Subcutaneous adipose tissue (tissue), 4 donors: Measurements from ENCODE around the gene NLRC3. TPM values are rescaled to one million over a fixed set of nuclear protein-coding genes. Genes with fewer than 3 reads are reported as not detected.

Source experiments
- total RNA-seq, 4 donors: library from RNA; depleted of rRNA; stranded (reverse); fragments of >200 nt; gene quantifications; one replicate each; pipeline ENCODE4 v1.1.0, GENCODE V29; 2016
- TF ChIP-seq, protein P1 (sequence below): fragments of 450-650 bp; IDR thresholded peaks from one replicate; pipeline ENCODE4 v1.5.1; 2016; ENCODE audit warnings: low read depth, mild to moderate bottlenecking, control low read depth, antibody characterized with exemption, moderate library complexity

The NLRC3 gene
- total RNA-seq, 4 donors from 2014 or later = 0.49 to 1.5 (median 1.0) TPM

DNA sequence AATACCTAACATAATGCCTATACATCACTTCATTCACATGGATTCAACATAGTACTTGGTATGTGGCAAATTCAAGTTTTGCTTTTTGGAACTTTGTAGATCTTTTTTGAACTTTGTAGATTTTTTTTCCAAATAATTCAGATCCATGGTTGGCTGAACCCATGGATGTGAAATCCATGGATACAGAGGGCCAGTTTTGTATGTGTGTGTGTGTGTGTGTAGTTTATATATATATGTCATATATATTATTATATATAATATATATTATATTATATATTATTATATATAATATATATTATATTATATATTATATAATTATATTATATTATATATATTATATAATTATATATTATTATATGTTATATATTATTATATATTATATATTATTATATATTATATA lies 48.0 kb downstream of the NLRC3 start:
- TF ChIP-seq, protein P1, sequence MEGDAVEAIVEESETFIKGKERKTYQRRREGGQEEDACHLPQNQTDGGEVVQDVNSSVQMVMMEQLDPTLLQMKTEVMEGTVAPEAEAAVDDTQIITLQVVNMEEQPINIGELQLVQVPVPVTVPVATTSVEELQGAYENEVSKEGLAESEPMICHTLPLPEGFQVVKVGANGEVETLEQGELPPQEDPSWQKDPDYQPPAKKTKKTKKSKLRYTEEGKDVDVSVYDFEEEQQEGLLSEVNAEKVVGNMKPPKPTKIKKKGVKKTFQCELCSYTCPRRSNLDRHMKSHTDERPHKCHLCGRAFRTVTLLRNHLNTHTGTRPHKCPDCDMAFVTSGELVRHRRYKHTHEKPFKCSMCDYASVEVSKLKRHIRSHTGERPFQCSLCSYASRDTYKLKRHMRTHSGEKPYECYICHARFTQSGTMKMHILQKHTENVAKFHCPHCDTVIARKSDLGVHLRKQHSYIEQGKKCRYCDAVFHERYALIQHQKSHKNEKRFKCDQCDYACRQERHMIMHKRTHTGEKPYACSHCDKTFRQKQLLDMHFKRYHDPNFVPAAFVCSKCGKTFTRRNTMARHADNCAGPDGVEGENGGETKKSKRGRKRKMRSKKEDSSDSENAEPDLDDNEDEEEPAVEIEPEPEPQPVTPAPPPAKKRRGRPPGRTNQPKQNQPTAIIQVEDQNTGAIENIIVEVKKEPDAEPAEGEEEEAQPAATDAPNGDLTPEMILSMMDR = no peak

DNA sequence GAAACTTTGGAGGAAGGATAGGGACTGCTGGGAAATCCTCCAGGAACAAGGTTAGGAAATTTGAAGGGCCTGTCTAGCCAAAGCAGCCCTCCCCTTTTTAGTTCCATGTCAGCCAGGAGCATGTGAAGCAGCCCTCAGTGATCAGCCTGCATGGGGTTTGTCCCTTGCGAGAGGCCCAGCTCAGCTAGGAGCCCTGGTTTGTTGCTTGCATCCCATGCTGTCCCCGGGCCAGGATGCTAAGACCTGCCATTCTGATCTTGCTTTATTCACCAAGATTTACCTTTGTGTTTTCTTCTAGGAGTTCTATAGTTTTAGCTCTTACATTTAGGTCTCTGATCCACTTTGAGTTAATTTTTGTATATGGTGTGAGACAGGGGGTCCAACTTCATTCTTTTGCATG lies 48.8 kb downstream of the NLRC3 start:
- TF ChIP-seq, protein P1 = no peak

DNA sequence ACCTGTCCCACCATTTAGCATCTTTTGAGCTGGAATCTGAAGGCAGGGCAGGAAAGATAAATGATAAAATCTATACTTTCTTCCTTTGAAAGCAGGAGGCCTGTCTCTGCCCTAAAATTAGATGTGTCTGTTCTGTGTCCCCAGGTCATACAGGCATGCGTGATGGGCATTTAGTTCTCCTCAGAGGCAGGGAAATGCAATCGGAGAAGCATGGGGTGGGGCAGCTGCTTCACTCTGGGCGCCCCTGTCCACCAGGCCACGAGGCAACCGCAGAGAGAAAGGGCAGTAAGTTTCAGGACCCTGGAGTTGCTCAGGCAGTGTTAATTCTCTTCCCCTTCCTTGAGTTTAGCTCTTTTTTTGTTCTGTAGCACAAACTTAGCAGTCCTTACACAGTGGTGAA lies 51.3 kb downstream of the NLRC3 start:
- TF ChIP-seq, protein P1 = no peak

DNA sequence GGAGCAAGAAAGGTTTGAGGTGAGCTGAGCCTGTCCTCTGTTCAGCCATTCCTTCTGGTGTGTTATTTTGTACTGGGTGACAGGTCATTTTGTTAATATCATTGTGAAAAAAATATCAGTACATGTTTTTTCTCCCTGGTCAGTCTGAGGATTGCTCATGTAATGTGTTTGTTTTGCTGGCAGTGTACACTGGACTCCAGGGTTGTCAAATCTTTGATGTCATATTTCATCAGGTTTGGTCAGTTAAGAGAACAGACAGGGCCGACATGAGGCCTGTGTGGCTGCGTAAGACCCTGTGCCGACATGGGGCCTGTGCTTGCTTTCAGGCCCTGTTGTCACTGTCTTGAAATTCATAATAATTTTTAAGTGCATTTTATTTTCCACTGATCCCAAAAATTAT lies 53.9 kb downstream of the NLRC3 start:
- TF ChIP-seq, protein P1 = no peak

DNA sequence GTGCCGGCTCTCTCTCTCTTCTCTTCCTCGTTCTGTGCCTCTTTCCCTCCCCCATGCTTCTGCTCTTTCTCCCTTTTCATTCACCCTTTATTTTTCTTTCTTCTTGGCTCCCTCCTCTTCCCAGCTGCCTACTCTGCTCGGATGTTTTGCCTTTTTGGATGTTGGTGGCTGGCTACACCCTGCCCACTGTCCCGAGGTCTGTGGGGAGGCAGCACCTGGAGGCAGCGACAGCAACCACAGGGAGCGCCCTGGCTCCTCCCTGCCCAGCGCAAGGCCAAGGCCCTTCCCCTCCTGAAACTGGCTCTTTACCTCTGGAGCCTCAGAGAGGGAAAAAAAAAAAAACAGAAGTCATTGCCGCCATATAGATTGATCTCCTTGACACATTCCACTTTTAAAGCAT lies 56.4 kb downstream of the NLRC3 start:
- TF ChIP-seq, protein P1 = no peak

DNA sequence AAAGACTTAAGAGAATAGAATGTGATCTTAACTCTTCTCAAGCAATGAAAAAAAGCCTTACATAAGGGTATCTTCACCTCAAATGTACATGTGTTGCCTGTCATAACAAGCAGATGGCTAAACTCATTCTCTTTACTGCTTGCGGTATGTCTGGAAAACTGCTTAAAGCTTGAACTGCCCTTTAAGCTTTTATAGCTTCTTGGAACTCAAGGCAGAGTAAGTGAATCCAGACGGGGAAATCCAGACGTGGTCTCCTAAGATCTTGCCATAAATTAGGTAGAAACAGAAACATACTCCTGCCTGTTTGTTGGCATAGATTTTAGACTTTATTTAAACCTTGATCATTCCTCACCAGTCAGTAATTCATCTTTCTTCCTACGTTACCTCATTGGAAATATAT lies 56.8 kb downstream of the NLRC3 start:
- TF ChIP-seq, protein P1 = no peak

DNA sequence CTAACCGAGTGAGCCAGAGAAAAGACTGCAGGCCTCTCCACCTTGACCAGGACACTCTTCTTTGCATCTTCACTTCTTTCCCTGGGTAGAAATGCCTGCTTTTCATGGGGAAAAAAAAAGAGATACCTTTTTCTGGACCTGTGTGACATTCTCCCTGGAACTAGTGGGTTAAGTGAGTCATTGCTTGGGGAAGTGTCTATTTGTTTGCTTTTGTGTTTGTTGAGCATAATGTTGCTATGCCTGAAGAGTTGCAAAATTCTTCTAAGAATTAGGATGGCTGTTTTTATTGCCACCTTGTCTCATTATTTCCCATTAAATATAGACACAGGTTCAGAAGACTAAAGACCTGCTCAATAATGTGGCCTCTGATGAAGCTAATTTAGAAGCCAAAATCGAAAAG lies 57.6 kb downstream of the NLRC3 start:
- TF ChIP-seq, protein P1 = no peak
